Spleen (tissue), 11 donors: Measurements from ENCODE around the gene A3GALT2. TPM values are rescaled to one million over a fixed set of nuclear protein-coding genes. Genes with fewer than 3 reads are reported as not detected.
"Not testable (repeated sequence)": the region's sequence is repeated elsewhere in the genome, so short reads cannot be mapped to it uniquely, and the experiment has no call there.

ENCODE experiments used
- DNase-seq: peaks from one replicate; pipeline ENCODE4 v3.0.0-alpha.2; 2020
- H3K27ac ChIP-seq, 8 donors: fragments of 200-600 bp; sonication (generic) in 7 of 8; 1 replicate in 4 of 8; 2 replicates in 4 of 8; pipeline versions ENCODE4 v1.5.0 to v1.8.0; 2016 to 2021; ENCODE audit warnings: inconsistent platforms in 4 of 8, mild to moderate bottlenecking in 4 of 8, moderate library complexity in 1 of 8
- H3K27me3 ChIP-seq, 7 donors: fragments of 200-600 bp; sonication (generic) in 6 of 7; replicated peaks in 1 of 7; 1 replicate in 4 of 7; 2 replicates in 3 of 7; pipeline versions ENCODE4 v1.5.0 to v1.8.0; 2016 to 2021; ENCODE audit warnings: inconsistent platforms in 3 of 7, mild to moderate bottlenecking in 1 of 7
- H3K36me3 ChIP-seq, 6 donors: fragments of 200-600 bp; sonication (generic) in 5 of 6; 1 replicate in 4 of 6; 2 replicates in 2 of 6; pipeline versions ENCODE4 v1.5.0 to v1.8.0; 2016 to 2021; ENCODE audit warnings: inconsistent platforms in 2 of 6
- H3K4me1 ChIP-seq, 6 donors: fragments of 200-600 bp; sonication (generic) in 5 of 6; 1 replicate in 3 of 6; 2 replicates in 3 of 6; pipeline versions ENCODE4 v1.5.0 to v1.8.0; 2016 to 2021; ENCODE audit warnings: inconsistent platforms in 3 of 6
- H3K4me3 ChIP-seq, 8 donors: fragments of 200-600 bp; sonication (generic) in 7 of 8; 1 replicate in 4 of 8; 2 replicates in 4 of 8; pipeline versions ENCODE4 v1.5.0 to v1.8.0; 2016 to 2021; ENCODE audit warnings: inconsistent platforms in 4 of 8, mild to moderate bottlenecking in 4 of 8, moderate library complexity in 2 of 8
- H3K9me3 ChIP-seq, 8 donors: fragments of 200-600 bp; sonication (generic) in 7 of 8; 1 replicate in 4 of 8; 2 replicates in 4 of 8; pipeline versions ENCODE4 v1.5.0 to v1.8.0; 2016 to 2021; ENCODE audit warnings: inconsistent platforms in 4 of 8
- CTCF ChIP-seq, 11 experiments: fragments of 200-600 bp in 7 of 11; fragments of 450-650 bp in 4 of 11; sonication (generic) in 4 of 11; IDR thresholded peaks in 8 of 11; conservative IDR thresholded peaks in 3 of 11; 1 replicate in 7 of 11; 2 replicates in 4 of 11; pipeline versions ENCODE4 v1.4.0 to v1.8.0; 2016 to 2021; ENCODE audit warnings: antibody characterized with exemption in 11 of 11, inconsistent platforms in 4 of 11, mild to moderate bottlenecking in 1 of 11
- POLR2A ChIP-seq, 3 donors: fragments of 450-650 bp; IDR thresholded peaks; one replicate each; pipeline ENCODE4 v1.5.1; 2017; ENCODE audit warnings: antibody characterized with exemption in 3 of 3, mild to moderate bottlenecking in 1 of 3
- POLR2AphosphoS5 ChIP-seq, 3 donors: sonication (generic); formaldehyde crosslinking; IDR thresholded peaks; one replicate each; pipeline ENCODE4 v1.5.1; 2017; ENCODE audit warnings: antibody characterized with exemption in 3 of 3
- WGBS, 5 donors: extraction: QIAGEN DNeasy Blood & Tissue Kit in 3 of 5; methylation state at CpG; one replicate each; pipeline versions ENCODE4 v1.1.5 to v1.1.7; 2013 to 2018; 5-methylcytosine and 5-hydroxymethylcytosine counted together
- intact Hi-C: fragments of 100-400 bp; cut with DNase I; formaldehyde crosslinking; loops from one replicate; pipeline ENCODE4 v1.15.0; 2023; ENCODE audit warnings: low total_unique reads
- polyA plus RNA-seq, 3 donors: library from polyadenylated mRNA; stranded (reverse); fragments of 200-250 nt; gene quantifications; one replicate each; pipeline ENCODE4 v1.2.1, GENCODE V29; 2013
- total RNA-seq, 7 donors: library from RNA; depleted of rRNA in 3 of 7; stranded (reverse); fragments of >200 nt in 3 of 7; fragmentation: NEBNext Ultra II Directional in 4 of 7; extraction: Animal tissue kit (Norgen Biotek cat#: 25700) in 4 of 7; gene quantifications; one replicate each; pipeline versions ENCODE4 v1.1.0 to v1.2.1, GENCODE V29; 2016 to 2021
- donor health status: healthy with polysubstance abuse.
- donor health status: DM: no; HTN: no; CAD: no; lungs with moderate emphysema.
- donor health status: DM: no; HTN: no; CAD: no.
- donor health status: Bipolar disorder and iron deficiency.
- donor health status: healthy.
- donor health status: DM: no; HTN: no; CAD: no.
- donor health status: DM: yes; HTN: yes; CAD: no.

Gene A3GALT2
- total and polyA plus RNA-seq, 10 donors = 0.10 to 1.6 (median 0.47) TPM; not detected in 7

DNA sequence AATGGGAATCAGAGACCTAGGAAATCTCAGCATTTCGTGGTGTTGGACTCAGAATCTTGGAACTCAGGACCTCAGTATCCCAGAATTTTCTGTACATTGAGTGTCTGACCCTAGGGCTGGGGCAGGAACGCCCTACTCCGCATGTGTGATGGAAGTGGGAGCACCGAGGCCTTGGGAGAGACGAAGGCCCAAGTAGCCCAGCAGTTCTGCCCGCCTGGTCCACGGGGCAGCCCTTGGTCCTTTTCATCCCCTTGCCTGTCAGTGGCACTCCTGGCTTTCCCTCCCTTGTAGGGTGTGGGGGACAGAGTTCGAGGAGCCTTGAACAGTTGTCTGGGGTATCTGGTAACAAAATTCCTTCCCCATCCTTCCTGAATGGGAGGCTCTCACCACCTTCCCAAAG, 10.2 kb downstream of the A3GALT2 start:
- Histone ChIP-seq H3K27ac (no peak overlapping the region), H3K27me3 (peaks cover 0 to 23% (median 11%) of the 10 kb centered on the region in 7 donors), H3K4me1 (peaks cover 8 to 14% (median 12%) of the 10 kb centered on the region in 6 donors), H3K4me3 (no peak overlapping the region), H3K36me3 (no peaks in the 10 kb centered on the region), H3K9me3 (no peaks in the 10 kb centered on the region)
- TF ChIP-seq CTCF (IDR thresholded peaks at IDR 0.05 in 8 of 11, conservative IDR thresholded peaks at IDR 0.05 in 3 of 11) = no peak
- TF ChIP-seq POLR2A (IDR thresholded peaks at IDR 0.05) = no peak
- TF ChIP-seq POLR2AphosphoS5 (IDR thresholded peaks at IDR 0.05) = no peak
- intact Hi-C loops = no loop called here
- DNase-seq = peak; percentile 22
- 66 to 91% (median 77%) methylated on average over 7 to 8 of the region's 8 CpGs for WGBS, 5 donors

GRCh38 chr1:33309351-33309750, 11.5 kb downstream of the A3GALT2 start:
- intact Hi-C loops, H3K36me3 ChIP-seq, H3K4me3 ChIP-seq, H3K27ac ChIP-seq, H3K9me3 ChIP-seq: not testable (repeated sequence)
- Histone ChIP-seq H3K4me1 (peaks cover 8 to 14% (median 12%) of the 10 kb centered on the region in 6 donors), H3K27me3 (peaks cover 0 to 27% (median 11%) of the 10 kb centered on the region in 7 donors)
- peak; percentile 57 for DNase-seq
- WGBS, 5 donors = 93 to 95% (median 93%) methylated on average over 6 to 32 of the region's 32 CpGs; no CpG with 5 or more reads in 1 of the 5 donors

DNA sequence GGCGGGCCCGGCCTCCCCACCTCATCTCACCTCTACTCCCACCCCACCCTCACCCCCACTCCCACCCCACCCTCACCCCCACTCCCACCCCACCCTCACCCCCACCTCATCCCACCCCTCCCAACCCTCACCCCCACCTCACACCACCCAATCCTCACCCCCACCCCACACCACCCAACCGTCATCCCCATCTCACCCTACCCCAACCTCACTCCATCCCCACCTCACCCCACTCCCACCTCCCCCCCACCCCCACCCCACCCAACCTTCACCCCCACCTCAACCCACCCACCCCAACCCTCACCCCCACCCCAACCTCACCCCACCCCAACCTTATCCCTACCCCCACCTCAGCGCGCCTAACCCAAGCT, 13.4 kb downstream of the A3GALT2 start:
- H3K9me3 ChIP-seq = no peaks in the 10 kb centered on the region
- peaks cover 8 to 23% (median 14%) of the 10 kb centered on the region in 6 donors for H3K4me1 ChIP-seq
- no peak for DNase-seq
- H3K27ac ChIP-seq = no peak overlapping the region
- TF ChIP-seq POLR2A (IDR thresholded peaks at IDR 0.05) (no peak), CTCF (IDR thresholded peaks at IDR 0.05 in 8 of 11, conservative IDR thresholded peaks at IDR 0.05 in 3 of 11) (no peak), POLR2AphosphoS5 (IDR thresholded peaks at IDR 0.05) (no peak)
- no peak overlapping the region for H3K4me3 ChIP-seq
- WGBS, 5 donors = 81 to 93% (median 86%) methylated on average over 2 to 5 of the region's 5 CpGs
- H3K27me3 ChIP-seq = peaks cover 0 to 27% (median 11%) of the 10 kb centered on the region in 7 donors
- intact Hi-C loops = no loop called here
- no peaks in the 10 kb centered on the region for H3K36me3 ChIP-seq

- H3K27ac ChIP-seq = no peak overlapping the region
- intact Hi-C loops = no loop called here
- H3K9me3 ChIP-seq = no peaks in the 10 kb centered on the region
- DNase-seq = peak; percentile 75
- H3K27me3 ChIP-seq = peaks cover 0 to 27% (median 11%) of the 10 kb centered on the region in 7 donors
- H3K36me3 ChIP-seq = peaks cover 0 to under 1% (median 0%) of the 10 kb centered on the region in 6 donors
- WGBS, 5 donors = 13 to 76% (median 20%) methylated on average over 9 to 113 of the region's 113 CpGs
- peaks cover 8 to 29% (median 17%) of the 10 kb centered on the region in 6 donors for H3K4me1 ChIP-seq
- TF ChIP-seq POLR2A (IDR thresholded peaks at IDR 0.05) (no peak), POLR2AphosphoS5 (IDR thresholded peaks at IDR 0.05) (peak in 2 of 3 donors; percentile 23 to 63), CTCF (IDR thresholded peaks at IDR 0.05 in 8 of 11, conservative IDR thresholded peaks at IDR 0.05 in 3 of 11) (no peak)
- peak overlapping the region in 7 of 8 donors; percentile 4 to 58 (median 25) for H3K4me3 ChIP-seq
Observed at GRCh38 chr1:33306653-33307493, 14.0 kb downstream of the A3GALT2 start.
